ENCODE measurements around the gene KREMEN1. TPM values are rescaled to one million over a fixed set of nuclear protein-coding genes. Genes with fewer than 3 reads are reported as not detected.

The KREMEN1 gene
- total RNA-seq, 1 experiment from 2014 or later = not detected

DNA sequence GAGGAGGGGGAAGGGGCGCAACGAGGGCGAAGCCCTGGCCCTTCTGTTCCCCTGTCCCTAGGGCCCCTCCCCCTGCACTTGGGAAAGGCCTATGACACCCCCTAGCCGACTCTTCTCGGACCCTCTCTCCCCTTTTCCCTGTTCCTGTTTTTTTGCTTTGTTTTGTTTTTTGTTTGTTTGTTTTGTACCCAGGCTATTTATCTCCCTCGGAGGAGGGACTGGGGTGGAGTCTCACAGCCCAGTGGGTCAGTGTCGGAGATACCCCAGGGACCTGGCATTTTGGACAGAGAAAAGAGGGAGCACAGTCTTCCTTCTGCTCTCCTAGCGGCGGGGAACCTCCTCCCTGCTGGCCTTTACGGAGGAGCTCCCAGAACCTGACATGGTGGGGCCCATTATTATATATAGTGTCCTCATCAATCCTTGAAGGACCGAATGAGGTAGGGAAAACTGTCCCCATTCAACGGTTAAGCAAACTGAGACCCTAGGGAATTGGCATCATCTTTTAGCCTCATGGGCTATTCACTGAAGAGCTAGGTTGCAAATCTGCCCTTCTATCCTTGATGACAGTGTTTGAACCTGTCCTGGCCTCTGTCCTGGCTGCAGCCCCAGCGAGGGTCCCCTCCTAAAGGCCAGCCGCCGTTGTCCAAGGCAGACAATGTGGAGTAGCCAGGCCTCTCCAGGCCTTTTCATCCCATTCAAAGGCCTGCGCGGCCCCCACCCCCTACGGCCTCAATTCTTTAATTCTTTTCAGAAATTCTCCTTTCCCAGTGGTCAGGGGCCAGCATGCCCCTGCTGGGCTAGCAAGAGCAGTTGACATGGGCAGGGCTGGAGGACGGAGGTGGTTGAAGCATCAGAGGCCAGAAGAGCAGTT lies 133.8 kb downstream of the KREMEN1 start:
- Histone ChIP-seq H3K4me2 (ENCODE audit: low read depth, low read length, poor library complexity, severe bottlenecking) (no peak overlapping the region), H3K4me3 (ENCODE audit: low read length) (no peak overlapping the region)

DNA sequence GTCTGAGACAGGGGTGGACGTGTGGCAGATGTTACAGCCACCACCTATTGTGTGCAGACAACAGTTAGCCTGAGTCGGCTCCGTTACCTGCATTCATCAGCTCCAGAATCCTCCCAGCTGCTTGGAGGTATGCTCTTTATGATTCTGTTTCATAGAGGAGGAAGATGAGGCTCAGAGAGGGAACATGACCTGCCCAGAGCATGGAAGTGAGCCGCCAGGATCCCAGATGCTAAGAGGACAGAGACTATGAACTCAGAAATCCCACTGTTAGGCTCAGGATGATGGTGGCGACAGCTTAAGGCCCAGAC lies 134.4 kb downstream of the KREMEN1 start:
- Histone ChIP-seq H3K9me2 (replicated peaks; ENCODE audit: insufficient read depth, low read length) (no peaks in the 10 kb centered on the region), H3K4me2 (ENCODE audit: low read depth, low read length, poor library complexity, severe bottlenecking) (no peak overlapping the region)

More for the DNA sequence above, 133.8 kb downstream of the KREMEN1 start:
- no peak overlapping the region for H2AFZ ChIP-seq (ENCODE audit: low read length)
- no peaks in the 10 kb centered on the region for H3K9me3 ChIP-seq (ENCODE audit: low read length)
- H4K20me1 ChIP-seq (ENCODE audit: insufficient read depth, low read depth, low read length) = peaks cover 18% of the 10 kb centered on the region; the same call in 1 of the 2 replicates
- no peaks in the 10 kb centered on the region for H3K9me2 ChIP-seq (replicated peaks; ENCODE audit: insufficient read depth, low read length)
- H3K9ac ChIP-seq (ENCODE audit: low read length) = no peak overlapping the region
- no peak for DNase-seq
- H3K4me1 ChIP-seq (ENCODE audit: low read length) = peaks cover 19% of the 10 kb centered on the region
- no peaks in the 10 kb centered on the region for H3K79me2 ChIP-seq (ENCODE audit: low read length)
- H3K27ac ChIP-seq (ENCODE audit: low read length) = no peak overlapping the region
- no peaks in the 10 kb centered on the region; the same call in 1 of the 2 replicates for H3K27me3 ChIP-seq (ENCODE audit: low read length)
- no peaks in the 10 kb centered on the region for H3K36me3 ChIP-seq (ENCODE audit: insufficient read depth, low read length)

DNA sequence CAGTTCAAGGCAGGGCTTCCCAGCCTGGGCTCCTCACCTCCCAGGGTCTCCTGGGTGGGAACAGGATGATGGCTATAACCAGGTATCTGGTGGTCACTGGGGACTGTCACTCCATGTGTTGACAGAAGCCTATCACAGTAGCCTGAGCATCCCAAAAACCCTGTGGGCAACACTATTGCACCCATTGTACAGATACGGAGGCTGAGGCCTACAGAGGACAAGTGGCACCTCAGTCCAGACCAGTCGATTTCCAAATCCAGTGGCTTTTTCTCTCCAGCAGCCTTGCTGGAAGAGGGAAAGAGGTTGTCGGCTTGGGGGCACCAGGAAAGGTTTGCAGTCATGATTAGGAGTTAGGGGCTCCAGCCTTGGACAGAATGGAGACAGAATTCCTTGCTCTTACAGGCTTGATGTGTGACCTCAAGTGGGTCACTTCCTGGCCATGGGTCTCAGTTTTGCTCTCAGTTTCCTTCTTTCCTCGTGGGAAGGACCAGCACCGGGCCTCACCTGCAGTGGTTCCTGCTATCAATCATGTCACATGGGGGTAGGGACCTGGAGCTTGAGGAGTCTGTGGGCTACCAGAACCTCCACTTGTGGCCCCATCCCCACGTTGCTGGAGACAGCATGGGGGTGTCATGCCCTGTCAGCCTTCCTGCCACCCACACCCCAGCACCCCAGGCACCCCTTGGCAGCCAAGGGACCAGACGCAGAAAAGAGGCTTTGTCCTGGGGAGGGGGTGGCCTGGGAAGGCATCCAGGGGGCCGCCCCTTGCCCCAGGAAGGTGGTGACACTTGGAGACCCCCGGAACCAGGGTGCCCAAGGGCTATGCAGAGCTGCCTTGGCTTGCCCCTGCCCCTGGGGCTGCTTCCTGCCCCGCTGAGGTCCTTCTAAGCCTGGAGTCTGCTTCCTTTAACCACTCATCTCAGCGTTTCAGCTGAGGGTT lies 135.0 kb downstream of the KREMEN1 start:
- Histone ChIP-seq H3K4me1 (ENCODE audit: low read length) (peaks cover 17% of the 10 kb centered on the region), H3K9me2 (replicated peaks; ENCODE audit: insufficient read depth, low read length) (no peaks in the 10 kb centered on the region), H2AFZ (ENCODE audit: low read length) (no peak overlapping the region), H3K4me3 (ENCODE audit: low read length) (no peak overlapping the region), H3K36me3 (ENCODE audit: insufficient read depth, low read length) (no peaks in the 10 kb centered on the region), H3K27me3 (ENCODE audit: low read length) (no peaks in the 10 kb centered on the region; the same call in 1 of the 2 replicates), H3K4me2 (ENCODE audit: low read depth, low read length, poor library complexity, severe bottlenecking) (no peak overlapping the region), H3K79me2 (ENCODE audit: low read length) (no peaks in the 10 kb centered on the region), H3K27ac (ENCODE audit: low read length) (no peak overlapping the region), H4K20me1 (ENCODE audit: insufficient read depth, low read depth, low read length) (peaks cover 16% of the 10 kb centered on the region; the same call in 1 of the 2 replicates), H3K9me3 (ENCODE audit: low read length) (no peaks in the 10 kb centered on the region), H3K9ac (ENCODE audit: low read length) (no peak overlapping the region)
- no peak for DNase-seq

More for the DNA sequence above, 134.4 kb downstream of the KREMEN1 start:
- Histone ChIP-seq H3K79me2 (ENCODE audit: low read length) (no peaks in the 10 kb centered on the region), H4K20me1 (ENCODE audit: insufficient read depth, low read depth, low read length) (peaks cover 18% of the 10 kb centered on the region; the same call in 1 of the 2 replicates), H3K36me3 (ENCODE audit: insufficient read depth, low read length) (no peaks in the 10 kb centered on the region), H3K4me1 (ENCODE audit: low read length) (peaks cover 19% of the 10 kb centered on the region), H2AFZ (ENCODE audit: low read length) (no peak overlapping the region), H3K27ac (ENCODE audit: low read length) (no peak overlapping the region), H3K9ac (ENCODE audit: low read length) (no peak overlapping the region), H3K4me3 (ENCODE audit: low read length) (no peak overlapping the region), H3K27me3 (ENCODE audit: low read length) (no peaks in the 10 kb centered on the region; the same call in 1 of the 2 replicates), H3K9me3 (ENCODE audit: low read length) (no peaks in the 10 kb centered on the region)
- no peak for DNase-seq

DNA sequence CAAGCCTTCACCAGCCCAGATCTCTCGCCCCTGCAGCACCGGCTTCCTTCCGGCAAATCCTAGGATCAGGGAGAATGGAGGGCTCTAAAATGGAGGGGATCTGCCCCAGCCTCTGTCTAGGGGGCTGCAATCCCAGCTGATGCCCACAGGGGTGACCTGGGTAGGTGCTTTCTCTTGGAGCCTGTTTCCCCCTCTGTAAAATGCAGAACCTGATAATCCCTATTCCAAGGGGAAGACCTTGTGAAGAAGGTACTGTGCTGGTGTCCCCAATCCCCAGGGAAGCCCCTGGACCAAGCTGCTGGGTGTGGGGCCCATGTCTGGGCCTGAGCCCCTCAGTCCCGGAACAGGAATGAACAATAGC lies 135.6 kb downstream of the KREMEN1 start:
- Histone ChIP-seq H3K9ac (ENCODE audit: low read length) (no peak overlapping the region), H3K79me2 (ENCODE audit: low read length) (no peaks in the 10 kb centered on the region), H4K20me1 (ENCODE audit: insufficient read depth, low read depth, low read length) (peaks cover 13% of the 10 kb centered on the region; the same call in 1 of the 2 replicates), H3K4me3 (ENCODE audit: low read length) (no peak overlapping the region), H3K4me2 (ENCODE audit: low read depth, low read length, poor library complexity, severe bottlenecking) (peak overlapping the region; percentile 48), H3K27me3 (ENCODE audit: low read length) (no peaks in the 10 kb centered on the region; the same call in 1 of the 2 replicates), H2AFZ (ENCODE audit: low read length) (no peak overlapping the region), H3K4me1 (ENCODE audit: low read length) (peaks cover 16% of the 10 kb centered on the region), H3K9me2 (replicated peaks; ENCODE audit: insufficient read depth, low read length) (no peaks in the 10 kb centered on the region), H3K9me3 (ENCODE audit: low read length) (no peaks in the 10 kb centered on the region), H3K36me3 (ENCODE audit: insufficient read depth, low read length) (no peaks in the 10 kb centered on the region), H3K27ac (ENCODE audit: low read length) (no peak overlapping the region)
- DNase-seq = peak; percentile 51

DNA sequence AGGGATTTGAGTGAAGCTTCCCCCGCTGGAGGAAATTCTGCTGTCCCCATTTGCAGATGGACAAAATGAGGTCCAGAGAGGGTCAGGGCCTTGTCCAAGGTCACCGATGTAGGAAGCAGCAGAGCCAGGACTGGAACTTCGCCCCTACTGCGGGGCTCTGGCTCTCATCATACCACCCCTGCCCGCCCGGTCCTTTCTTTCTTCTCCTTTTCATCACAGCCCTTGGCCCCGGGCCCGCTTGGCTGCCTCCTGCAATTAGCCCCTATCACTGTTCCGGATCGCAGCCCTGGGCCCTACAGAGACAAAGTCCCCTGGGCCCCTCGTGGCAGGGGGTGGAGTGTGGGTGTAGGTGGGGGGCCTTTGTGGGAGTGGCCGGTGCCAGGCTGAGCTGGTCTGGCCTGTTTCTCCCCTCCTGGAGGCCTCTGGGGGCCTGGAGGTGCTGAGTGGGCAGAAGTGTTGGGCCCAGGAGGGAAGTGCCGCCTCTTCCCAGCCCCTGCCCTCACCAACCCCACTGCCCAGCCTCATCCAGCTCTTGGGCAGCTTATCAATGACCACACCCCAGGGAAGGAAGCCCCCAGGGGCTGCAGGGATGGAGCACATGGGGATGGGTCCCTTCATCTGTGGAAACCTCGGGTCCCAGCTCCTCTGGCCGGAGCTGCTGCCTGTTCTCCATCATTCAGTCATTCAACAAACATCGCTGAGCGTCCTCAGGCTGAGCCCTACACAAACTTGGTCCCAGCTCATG lies 136.2 kb downstream of the KREMEN1 start:
- Histone ChIP-seq H3K9me2 (replicated peaks; ENCODE audit: insufficient read depth, low read length) (no peaks in the 10 kb centered on the region), H3K9me3 (ENCODE audit: low read length) (no peaks in the 10 kb centered on the region), H3K4me1 (ENCODE audit: low read length) (peaks cover 16% of the 10 kb centered on the region), H3K79me2 (ENCODE audit: low read length) (no peaks in the 10 kb centered on the region), H3K36me3 (ENCODE audit: insufficient read depth, low read length) (no peaks in the 10 kb centered on the region), H3K9ac (ENCODE audit: low read length) (no peak overlapping the region), H4K20me1 (ENCODE audit: insufficient read depth, low read depth, low read length) (peaks cover 13% of the 10 kb centered on the region; the same call in 1 of the 2 replicates), H3K27me3 (ENCODE audit: low read length) (no peaks in the 10 kb centered on the region; the same call in 1 of the 2 replicates), H3K4me3 (ENCODE audit: low read length) (no peak overlapping the region), H3K4me2 (ENCODE audit: low read depth, low read length, poor library complexity, severe bottlenecking) (peak overlapping the region; percentile 48), H2AFZ (ENCODE audit: low read length) (no peak overlapping the region), H3K27ac (ENCODE audit: low read length) (no peak overlapping the region)
- peak; percentile 91 for DNase-seq

DNA sequence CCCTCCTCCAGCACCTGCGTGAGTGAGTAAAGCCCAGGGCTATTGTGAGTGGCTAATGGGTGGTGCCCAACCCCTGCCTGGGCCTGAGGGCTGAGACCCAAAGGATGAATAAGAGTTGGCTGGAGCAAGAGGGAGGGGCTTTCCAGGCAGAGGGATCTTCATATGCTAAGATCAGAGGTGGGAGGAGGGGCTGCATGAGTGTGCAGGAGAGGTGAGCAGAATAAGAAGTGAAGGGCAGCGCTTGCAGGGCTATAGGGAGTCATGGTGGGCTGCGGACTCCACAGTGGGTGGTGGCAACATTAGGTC lies 136.7 kb downstream of the KREMEN1 start:
- H3K36me3 ChIP-seq (ENCODE audit: insufficient read depth, low read length) = no peaks in the 10 kb centered on the region
- no peaks in the 10 kb centered on the region; the same call in 1 of the 2 replicates for H3K27me3 ChIP-seq (ENCODE audit: low read length)
- H3K9me3 ChIP-seq (ENCODE audit: low read length) = no peaks in the 10 kb centered on the region
- no peak overlapping the region for H2AFZ ChIP-seq (ENCODE audit: low read length)
- no peak overlapping the region for H3K27ac ChIP-seq (ENCODE audit: low read length)
- H3K79me2 ChIP-seq (ENCODE audit: low read length) = no peaks in the 10 kb centered on the region
- no peak overlapping the region for H3K9ac ChIP-seq (ENCODE audit: low read length)
- H3K4me3 ChIP-seq (ENCODE audit: low read length) = no peak overlapping the region
- H3K4me2 ChIP-seq (ENCODE audit: low read depth, low read length, poor library complexity, severe bottlenecking) = no peak overlapping the region
- DNase-seq = no peak
- H3K4me1 ChIP-seq (ENCODE audit: low read length) = peaks cover 16% of the 10 kb centered on the region
- peaks cover 13% of the 10 kb centered on the region; the same call in 1 of the 2 replicates for H4K20me1 ChIP-seq (ENCODE audit: insufficient read depth, low read depth, low read length)
- H3K9me2 ChIP-seq (replicated peaks; ENCODE audit: insufficient read depth, low read length) = no peaks in the 10 kb centered on the region

DNA sequence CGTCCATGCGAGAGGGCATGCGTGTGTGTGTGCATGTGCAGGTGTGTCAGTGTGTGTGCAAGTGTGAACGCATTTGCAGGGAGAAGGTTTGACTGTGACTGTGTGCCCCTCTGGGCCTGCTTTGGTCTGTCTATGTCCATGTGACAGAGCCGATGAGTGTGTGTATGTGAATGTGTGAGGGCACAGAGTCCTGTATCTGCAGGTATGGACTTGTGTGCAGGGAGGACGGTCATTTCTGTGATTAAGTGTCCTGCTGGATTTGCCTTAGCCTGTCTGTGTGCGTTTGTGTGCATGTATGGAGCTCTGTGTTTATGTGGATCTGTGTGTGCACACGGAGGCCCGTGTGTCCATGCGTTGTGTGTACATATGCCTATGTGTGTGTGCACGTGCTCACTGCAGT lies 138.2 kb downstream of the KREMEN1 start:
- no peaks in the 10 kb centered on the region; the same call in 1 of the 2 replicates for H3K27me3 ChIP-seq (ENCODE audit: low read length)
- no peak overlapping the region for H3K9ac ChIP-seq (ENCODE audit: low read length)
- H3K4me2 ChIP-seq (ENCODE audit: low read depth, low read length, poor library complexity, severe bottlenecking) = no peak overlapping the region
- H3K9me3 ChIP-seq (ENCODE audit: low read length) = no peaks in the 10 kb centered on the region
- peaks cover 16% of the 10 kb centered on the region for H3K4me1 ChIP-seq (ENCODE audit: low read length)
- H2AFZ ChIP-seq (ENCODE audit: low read length) = no peak overlapping the region
- H3K9me2 ChIP-seq (replicated peaks; ENCODE audit: insufficient read depth, low read length) = no peaks in the 10 kb centered on the region
- H4K20me1 ChIP-seq (ENCODE audit: insufficient read depth, low read depth, low read length) = peaks cover 13% of the 10 kb centered on the region; the same call in 1 of the 2 replicates
- H3K36me3 ChIP-seq (ENCODE audit: insufficient read depth, low read length) = no peaks in the 10 kb centered on the region
- H3K27ac ChIP-seq (ENCODE audit: low read length) = no peak overlapping the region
- no peak overlapping the region for H3K4me3 ChIP-seq (ENCODE audit: low read length)
- no peaks in the 10 kb centered on the region for H3K79me2 ChIP-seq (ENCODE audit: low read length)
- no peak for DNase-seq
